HG03571 (cell line): ENCODE measurements around the gene PTPRD.

ENCODE experiments used
- ATAC-seq: cut with Tn5 transposase; IDR thresholded peaks from one replicate; pipeline ENCODE4 v1.9.1; 2021; ENCODE audit not compliant: unreplicated experiment

PTPRD gene

GRCh38 chr9:10612641-10613398 is at the start of gene PTPRD:
Gene PTPRD, minus strand, starts transcription at chr9:10613002.
- peak; percentile 69 for ATAC-seq

- no peak for ATAC-seq
Measured at GRCh38 chr9:10661994-10662393, 49.2 kb upstream of the PTPRD start.

DNA sequence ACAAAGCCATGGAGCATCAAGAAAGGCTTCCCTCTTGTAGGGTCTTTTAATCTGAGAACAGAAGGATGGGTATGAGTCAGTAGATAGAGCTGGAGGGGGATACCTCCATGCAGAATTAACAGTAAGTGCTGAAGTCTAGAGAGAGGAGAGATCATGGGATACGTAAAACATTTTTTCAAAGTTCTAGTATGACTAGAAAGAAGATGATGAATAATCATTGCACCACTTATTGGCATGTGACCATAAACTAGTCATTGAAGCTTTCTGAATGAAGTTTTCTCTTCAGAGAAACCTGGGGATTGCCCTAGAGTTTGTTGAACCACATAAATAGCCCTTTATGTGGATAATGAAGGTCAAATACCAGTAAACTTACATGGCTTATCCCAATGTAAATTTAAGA is 48.6 kb upstream of the PTPRD start:
- no peak for ATAC-seq

DNA sequence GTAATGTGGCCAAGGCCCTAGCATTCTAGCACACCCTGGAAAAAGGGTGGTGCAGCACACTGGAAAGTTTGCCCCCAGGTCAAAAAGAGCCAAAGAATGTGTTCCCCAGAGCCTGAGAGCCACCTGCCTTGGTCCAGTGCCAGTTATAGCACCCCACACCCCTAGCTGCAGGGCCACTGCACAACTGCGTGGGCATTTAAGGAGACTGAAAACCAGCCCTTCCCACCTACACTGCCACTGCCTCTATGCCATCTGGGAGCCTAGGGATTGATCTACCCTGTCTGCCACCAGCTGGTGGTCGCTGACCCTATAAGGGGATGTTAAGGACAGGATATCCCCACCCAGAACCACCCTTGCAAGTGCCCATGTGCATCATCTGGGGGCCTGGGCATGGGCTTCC is 38.2 kb upstream of the PTPRD start:
- no peak for ATAC-seq

- no peak for ATAC-seq
Measured at GRCh38 chr9:10649076-10649475, 36.3 kb upstream of the PTPRD start.

- no peak for ATAC-seq
Measured at GRCh38 chr9:10633785-10634184, 21.0 kb upstream of the PTPRD start.

- no peak for ATAC-seq
Measured at GRCh38 chr9:10614196-10614800, 1.5 kb upstream of the PTPRD start.

- ATAC-seq = no peak
Measured at GRCh38 chr9:10613419-10613818, 617 bp upstream of the PTPRD start.

GRCh38 chr9:10605388-10605787 is 7.4 kb downstream of the PTPRD start:
- no peak for ATAC-seq

GRCh38 chr9:10604927-10605326 is 7.9 kb downstream of the PTPRD start:
- ATAC-seq = no peak

GRCh38 chr9:10597801-10598200 is 15.0 kb downstream of the PTPRD start:
- no peak for ATAC-seq

GRCh38 chr9:10594482-10594881 is 18.3 kb downstream of the PTPRD start:
- ATAC-seq = no peak

DNA sequence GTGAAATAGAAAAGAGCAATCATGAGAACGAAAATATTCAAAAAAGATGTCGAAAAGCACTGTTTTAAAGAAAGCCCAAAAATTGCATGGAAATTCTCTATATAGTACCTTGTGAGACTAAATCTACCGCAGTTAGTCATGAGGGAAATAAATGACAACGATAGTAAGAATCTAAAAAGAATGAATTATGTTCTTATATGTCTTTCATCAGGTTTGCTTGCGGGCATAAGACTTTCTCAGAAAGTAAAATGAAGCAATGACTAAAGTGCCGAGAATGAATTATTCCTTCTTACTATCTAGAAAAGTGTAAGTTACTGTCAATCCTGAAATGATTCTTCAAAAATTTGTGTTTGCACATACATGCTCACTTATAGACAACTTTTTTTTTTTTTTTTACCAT is 26.4 kb downstream of the PTPRD start:
- ATAC-seq = no peak

GRCh38 chr9:10571699-10572098 is 41.1 kb downstream of the PTPRD start:
- no peak for ATAC-seq

DNA sequence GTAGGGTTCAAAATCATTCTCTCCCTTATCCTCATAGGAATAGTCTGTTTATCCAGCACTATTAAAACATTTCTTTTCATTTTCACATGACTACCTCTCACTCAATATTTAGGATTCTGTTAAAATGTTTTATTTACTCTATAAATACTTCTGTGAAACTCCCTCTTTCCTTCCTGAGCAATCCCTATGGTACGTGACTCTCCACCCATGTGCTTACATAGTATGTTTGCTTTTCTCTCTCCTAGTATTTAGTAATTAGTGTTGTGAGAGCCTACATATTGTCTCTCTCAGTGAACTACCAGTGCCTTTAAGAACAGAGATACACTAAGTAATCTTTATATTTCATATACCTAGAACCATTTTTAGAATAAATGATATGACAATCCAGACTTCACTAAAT is 46.0 kb downstream of the PTPRD start:
- no peak for ATAC-seq

GRCh38 chr9:10562581-10563343 is 50.0 kb downstream of the PTPRD start:
- ATAC-seq = no peak

GRCh38 chr9:10548348-10548747 is 64.5 kb downstream of the PTPRD start:
- no peak for ATAC-seq

DNA sequence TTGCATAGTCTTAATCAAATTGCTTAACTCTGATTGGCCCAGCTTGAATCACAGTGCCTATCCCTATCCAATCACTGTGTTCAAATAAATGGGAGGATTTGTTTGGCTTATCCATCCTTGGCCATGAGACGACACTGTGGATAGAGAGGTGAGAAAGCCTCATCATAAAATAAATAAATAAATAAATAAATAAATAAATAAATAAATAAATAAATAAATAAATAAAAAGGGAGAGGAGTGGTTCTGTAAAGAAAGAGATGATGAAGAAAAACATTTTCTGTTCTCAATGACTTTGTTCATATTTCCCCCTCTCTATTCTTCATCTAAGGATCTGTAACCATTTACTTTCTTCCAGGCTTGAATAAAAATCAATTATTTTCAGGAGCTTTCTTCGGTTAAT is 74.7 kb downstream of the PTPRD start:
- no peak for ATAC-seq

DNA sequence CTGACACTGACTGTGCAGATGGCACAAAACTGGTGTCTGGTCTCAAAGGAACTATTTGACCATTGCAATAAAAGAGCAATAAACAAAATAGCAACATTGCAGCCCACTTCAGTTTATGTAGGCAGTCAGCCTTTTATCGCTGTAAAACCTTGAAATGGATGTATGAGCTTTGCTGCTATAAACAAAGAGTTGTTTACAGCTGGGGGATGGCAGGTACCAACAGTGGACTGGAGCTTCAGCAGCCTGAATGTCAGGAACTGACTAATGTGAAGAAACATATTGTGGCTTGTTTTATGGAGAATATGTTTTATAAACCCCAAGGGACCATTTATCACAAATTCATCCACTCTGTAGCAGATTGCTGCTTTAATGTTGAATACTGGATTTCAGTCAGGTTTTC is 78.0 kb downstream of the PTPRD start:
- ATAC-seq = no peak

- no peak for ATAC-seq
Measured at GRCh38 chr9:10525972-10526371, 86.8 kb downstream of the PTPRD start.

GRCh38 chr9:10523164-10523563 is 89.6 kb downstream of the PTPRD start:
- no peak for ATAC-seq

GRCh38 chr9:10512144-10512543 is 100.7 kb downstream of the PTPRD start:
- no peak for ATAC-seq
